ENCODE data around the gene CNPY4.
"Not testable (repeated sequence)": the region's sequence is repeated elsewhere in the genome, so short reads cannot be mapped to it uniquely, and the experiment has no call there.

The CNPY4 gene

GRCh38 chr7:100118388-100119071, 904 bp upstream of the CNPY4 start:
- DNase-seq (ENCODE audit: extremely low read depth in 1 of 2, low read depth in 1 of 2), result no peak

- DNase-seq (ENCODE audit: extremely low read depth in 1 of 2, low read depth in 1 of 2), result peak in 1 of 2 donors; percentile 46
These were observed 717 bp downstream of the CNPY4 start for GRCh38 chr7:100119970-100120732.

- DNase-seq (ENCODE audit: extremely low read depth in 1 of 2, low read depth in 1 of 2), result no peak
These were observed 1.3 kb downstream of the CNPY4 start for GRCh38 chr7:100120733-100121036.

GRCh38 chr7:100122067-100122466, 2.6 kb downstream of the CNPY4 start:
- no peak for DNase-seq (ENCODE audit: extremely low read depth in 1 of 2, low read depth in 1 of 2)

- no peak for DNase-seq (ENCODE audit: extremely low read depth in 1 of 2, low read depth in 1 of 2)
These were observed 3.1 kb downstream of the CNPY4 start for GRCh38 chr7:100122568-100122967.

GRCh38 chr7:100124301-100125230, 5.1 kb downstream of the CNPY4 start:
- no peak for DNase-seq (ENCODE audit: extremely low read depth in 1 of 2, low read depth in 1 of 2)

- DNase-seq (ENCODE audit: extremely low read depth in 1 of 2, low read depth in 1 of 2), result no peak
These were observed 7.0 kb downstream of the CNPY4 start for GRCh38 chr7:100126239-100126930.

- DNase-seq (ENCODE audit: extremely low read depth in 1 of 2, low read depth in 1 of 2), result peak; percentile 82 to 86
These were observed 7.8 kb downstream of the CNPY4 start, which contains the start of gene MBLAC1 for GRCh38 chr7:100126931-100127865. TSS of gene MBLAC1 (plus strand) at chr7:100126967. CDS start at chr7:100127396, 429 bp downstream.

GRCh38 chr7:100127866-100128636, 8.6 kb downstream of the CNPY4 start:
- peak in 1 of 2 donors; percentile 11 for DNase-seq (ENCODE audit: extremely low read depth in 1 of 2, low read depth in 1 of 2)

- no peak for DNase-seq (ENCODE audit: extremely low read depth in 1 of 2, low read depth in 1 of 2)
These were observed 9.2 kb downstream of the CNPY4 start for GRCh38 chr7:100128637-100128963.

GRCh38 chr7:100130220-100130607, 10.8 kb downstream of the CNPY4 start:
- DNase-seq (ENCODE audit: extremely low read depth in 1 of 2, low read depth in 1 of 2), result not testable (repeated sequence)

- DNase-seq (ENCODE audit: extremely low read depth in 1 of 2, low read depth in 1 of 2), result peak; percentile 63 to 74
These were observed 11.4 kb downstream of the CNPY4 start for GRCh38 chr7:100130608-100131453.

GRCh38 chr7:100132126-100132525, 12.7 kb downstream of the CNPY4 start:
- DNase-seq (ENCODE audit: extremely low read depth in 1 of 2, low read depth in 1 of 2), result no peak

GRCh38 chr7:100132697-100133151, 13.3 kb downstream of the CNPY4 start:
- peak in 1 of 2 donors; percentile 31 for DNase-seq (ENCODE audit: extremely low read depth in 1 of 2, low read depth in 1 of 2)

GRCh38 chr7:100137851-100138760, 18.7 kb downstream of the CNPY4 start:
- DNase-seq (ENCODE audit: extremely low read depth in 1 of 2, low read depth in 1 of 2), result no peak

GRCh38 chr7:100141555-100141949, 22.1 kb downstream of the CNPY4 start:
- DNase-seq (ENCODE audit: extremely low read depth in 1 of 2, low read depth in 1 of 2), result no peak

- DNase-seq (ENCODE audit: extremely low read depth in 1 of 2, low read depth in 1 of 2), result no peak
These were observed 23.0 kb downstream of the CNPY4 start for GRCh38 chr7:100142461-100142860.

Measured in activated CD8-positive, alpha-beta memory T cell treated with anti-CD3 and anti-CD28 coated beads for 1 hour (primary cell).